BJ (cell line): ENCODE data around the gene SETD5. TPM values are rescaled to one million over a fixed set of nuclear protein-coding genes. Genes with fewer than 3 reads are reported as not detected.

Experiments used
- CTCF ChIA-PET: fragments of 350-600 bp; formaldehyde crosslinking; extraction: SDS; loops from one replicate; lab custom pipeline; 2021; ENCODE audit warnings: antibody characterized with exemption, inconsistent platforms; lab: Yijun Ruan, JAX
- POLR2A ChIA-PET: fragments of 300-600 bp; sonication (Branson Sonifier 250); formaldehyde crosslinking; extraction: SDS; loops from one replicate; lab custom pipeline; 2021; ENCODE audit warnings: antibody characterized with exemption; lab: Charles Lee
- DNase-seq: peaks from one replicate; pipeline ENCODE4 v3.0.0-alpha.2; 2011; ENCODE audit warnings: low read depth
- H3K27me3 ChIP-seq: 2 replicates; pipeline ENCODE4 v1.6.0; 2011; ENCODE audit warnings: low read length; ENCODE audit not compliant: control insufficient read depth, insufficient read depth
- H3K36me3 ChIP-seq: 2 replicates; pipeline ENCODE4 v1.5.1; 2011; ENCODE audit warnings: low read length; ENCODE audit not compliant: control insufficient read depth, insufficient read depth
- H3K4me3 ChIP-seq: 2 replicates; pipeline ENCODE4 v1.5.1; 2011; ENCODE audit warnings: low read depth, mild to moderate bottlenecking, control low read depth, low read length
- CTCF ChIP-seq: IDR thresholded peaks from 2 replicates; pipeline ENCODE4 v1.5.1; 2011; ENCODE audit warnings: low read depth, mild to moderate bottlenecking, control low read depth, inconsistent platforms, low read length, moderate library complexity; ENCODE audit not compliant: insufficient read depth
- polyA plus RNA-seq: library from polyadenylated mRNA; depleted of rRNA; stranded (reverse); fragments of >200 nt; gene quantifications from 2 replicates; pipeline ENCODE4 v1.2.3, GENCODE V29; 2011

Gene SETD5
- polyA plus RNA-seq, 1 experiment, result 55.1 TPM

- DNase-seq, result no peak
- ChIA-PET CTCF (no interaction called here), POLR2A (no interaction called here)
- no peaks in the 10 kb centered on the region; the same call in 1 of the 2 replicates for H3K36me3 ChIP-seq
- no peak overlapping the region for H3K4me3 ChIP-seq
- TF ChIP-seq CTCF, result no peak
- H3K27me3 ChIP-seq, result peaks cover 2% of the 10 kb centered on the region
Observed at GRCh38 chr3:9496893-9497292, 99.5 kb downstream of the SETD5 start.

- Histone ChIP-seq H3K36me3 (no peaks in the 10 kb centered on the region), H3K27me3 (peaks cover 2% of the 10 kb centered on the region), H3K4me3 (no peak overlapping the region)
- no peak for TF ChIP-seq CTCF
- no peak for DNase-seq
- POLR2A ChIA-PET, result interaction anchor here (0.6 kb wide), 1 partner anchor 1058 kb away, joined by 3 read pairs; no protein-coding TSS in a partner anchor
- CTCF ChIA-PET, result interaction anchor here (0.8 kb wide), 1 partner anchor 145 kb away, joined by 3 read pairs; no protein-coding TSS in a partner anchor
Observed at GRCh38 chr3:9497821-9498565, 100.6 kb downstream of the SETD5 start.

DNA sequence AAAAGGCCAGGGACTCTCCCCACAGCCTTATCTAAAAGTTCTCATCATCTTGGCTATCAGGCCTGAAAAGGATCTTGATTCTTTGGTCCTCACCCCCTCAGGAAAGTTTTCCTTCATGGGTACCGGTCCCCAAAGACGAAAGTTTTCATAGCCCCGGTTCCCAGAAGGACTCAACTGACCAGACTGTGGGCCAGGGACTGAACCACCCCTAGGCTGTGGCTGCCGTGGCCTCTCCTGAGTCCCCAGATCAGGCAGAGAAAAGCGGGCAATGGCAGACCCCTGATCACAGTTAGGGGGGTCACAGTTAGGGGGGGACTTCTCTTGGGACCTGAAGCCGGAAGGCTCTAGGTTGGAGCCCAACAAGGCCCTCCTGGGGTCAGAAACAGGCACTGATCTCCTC lies 101.4 kb downstream of the SETD5 start:
- no peak for DNase-seq
- TF ChIP-seq CTCF, result no peak
- Histone ChIP-seq H3K36me3 (no peaks in the 10 kb centered on the region), H3K4me3 (no peak overlapping the region), H3K27me3 (peaks cover 2% of the 10 kb centered on the region)
- ChIA-PET POLR2A (no interaction called here), CTCF (interaction anchor here (0.8 to 1.4 kb wide), 2 partner anchors 25 to 145 kb away, joined by 3 to 6 read pairs; no protein-coding TSS in a partner anchor)

- Histone ChIP-seq H3K27me3 (peaks cover 2% of the 10 kb centered on the region), H3K4me3 (no peak overlapping the region), H3K36me3 (no peaks in the 10 kb centered on the region)
- DNase-seq, result no peak
- TF ChIP-seq CTCF, result no peak
- POLR2A ChIA-PET, result interaction anchor here (0.6 kb wide), 1 partner anchor 116 kb away, joined by 9 read pairs; no protein-coding TSS in a partner anchor
- CTCF ChIA-PET, result interaction anchor here (0.6 to 2.0 kb wide), 3 partner anchors 13 to 289 kb away, joined by 3 to 10 read pairs (median 6); no protein-coding TSS in a partner anchor
Observed at GRCh38 chr3:9499455-9500107, 102.2 kb downstream of the SETD5 start.
